BE2C (cell line): Measurements from ENCODE around the gene CTSW.
A peak's percentile ranks its signal among the peaks of the same experiment; 100 is the strongest.

ENCODE experiments used
- DNase-seq: peaks from one replicate; pipeline ENCODE4 v3.0.0-alpha.2; 2020
- H3K27me3 ChIP-seq: fragments of 250-450 bp; sonication (Bioruptor Pico); 2 replicates; pipeline ENCODE4 v1.5.1; 2020; ENCODE audit warnings: mild to moderate bottlenecking
- H3K36me3 ChIP-seq: fragments of 250-450 bp; sonication (Bioruptor Pico); 2 replicates; pipeline ENCODE4 v1.5.1; 2020; ENCODE audit warnings: mild to moderate bottlenecking
- H3K4me1 ChIP-seq: fragments of 250-450 bp; sonication (Bioruptor Pico); 2 replicates; pipeline ENCODE4 v1.5.1; 2020
- H3K4me3 ChIP-seq: 2 replicates; pipeline ENCODE4 v1.5.1; 2011; ENCODE audit warnings: low read depth, low read length
- H3K9me3 ChIP-seq: fragments of 250-450 bp; sonication (Bioruptor Pico); 2 replicates; pipeline ENCODE4 v1.5.1; 2020
- CTCF ChIP-seq: IDR thresholded peaks from 2 replicates; pipeline ENCODE4 v1.5.1; 2012; ENCODE audit warnings: mild to moderate bottlenecking, low read depth, low read length

Gene CTSW

GRCh38 chr11:65854852-65855837, 24.5 kb upstream of the CTSW start:
- DNase-seq, result no peak
- Histone ChIP-seq H3K4me1 (no peaks in the 10 kb centered on the region), H3K27me3 (no peaks in the 10 kb centered on the region), H3K9me3 (no peaks in the 10 kb centered on the region), H3K36me3 (peaks cover 55% of the 10 kb centered on the region), H3K4me3 (no peak overlapping the region)
- no peak for TF ChIP-seq CTCF

- no peaks in the 10 kb centered on the region for H3K4me1 ChIP-seq
- no peak for TF ChIP-seq CTCF
- H3K9me3 ChIP-seq, result no peaks in the 10 kb centered on the region
- DNase-seq, result no peak
- H3K36me3 ChIP-seq, result peaks cover 55% of the 10 kb centered on the region
- H3K4me3 ChIP-seq, result peak overlapping the region; percentile 89
- H3K27me3 ChIP-seq, result no peaks in the 10 kb centered on the region
Measured at GRCh38 chr11:65855927-65856363, 23.7 kb upstream of the CTSW start.

- peak; percentile 78 for DNase-seq
- Histone ChIP-seq H3K9me3 (no peaks in the 10 kb centered on the region), H3K4me1 (no peaks in the 10 kb centered on the region), H3K4me3 (peak overlapping the region; percentile 89), H3K36me3 (peaks cover 51% of the 10 kb centered on the region), H3K27me3 (no peaks in the 10 kb centered on the region)
- TF ChIP-seq CTCF, result no peak
Measured at GRCh38 chr11:65856689-65857499, 22.7 kb upstream of the CTSW start.

GRCh38 chr11:65857500-65857852, 22.2 kb upstream of the CTSW start:
- DNase-seq, result no peak

GRCh38 chr11:65857853-65858680, 21.6 kb upstream of the CTSW start, which contains the start of gene CFL1:
Gene CFL1, minus strand, starts transcription at chr11:65858180. Its CDS starts 81 bp downstream, at chr11:65858099.
- no peaks in the 10 kb centered on the region for H3K9me3 ChIP-seq

More at GRCh38 chr11:65857500-65857852, 22.2 kb upstream of the CTSW start:
- Histone ChIP-seq H3K4me1 (no peaks in the 10 kb centered on the region), H3K36me3 (peaks cover 50% of the 10 kb centered on the region), H3K27me3 (no peaks in the 10 kb centered on the region), H3K9me3 (no peaks in the 10 kb centered on the region), H3K4me3 (peak overlapping the region; percentile 89)
- TF ChIP-seq CTCF, result no peak

More at GRCh38 chr11:65857853-65858680, 21.6 kb upstream of the CTSW start, which contains the start of gene CFL1:
- no peak for TF ChIP-seq CTCF
- Histone ChIP-seq H3K4me1 (no peaks in the 10 kb centered on the region), H3K27me3 (no peaks in the 10 kb centered on the region), H3K36me3 (peaks cover 50% of the 10 kb centered on the region), H3K4me3 (peak within 1 kb of the TSS; percentile 89)
- peak; percentile 99 for DNase-seq
